Fibroblast of skin of abdomen (primary cell): ENCODE results near the gene NDUFB6.
"Not testable (repeated sequence)": the region's sequence is repeated elsewhere in the genome, so short reads cannot be mapped to it uniquely, and the experiment has no call there.

Source experiments
- DNase-seq: peaks from one replicate; pipeline ENCODE4 v3.0.0-alpha.2; 2013

NDUFB6 gene

GRCh38 chr9:32570262-32570661 lies 2.7 kb downstream of the NDUFB6 start:
- no peak for DNase-seq

DNA sequence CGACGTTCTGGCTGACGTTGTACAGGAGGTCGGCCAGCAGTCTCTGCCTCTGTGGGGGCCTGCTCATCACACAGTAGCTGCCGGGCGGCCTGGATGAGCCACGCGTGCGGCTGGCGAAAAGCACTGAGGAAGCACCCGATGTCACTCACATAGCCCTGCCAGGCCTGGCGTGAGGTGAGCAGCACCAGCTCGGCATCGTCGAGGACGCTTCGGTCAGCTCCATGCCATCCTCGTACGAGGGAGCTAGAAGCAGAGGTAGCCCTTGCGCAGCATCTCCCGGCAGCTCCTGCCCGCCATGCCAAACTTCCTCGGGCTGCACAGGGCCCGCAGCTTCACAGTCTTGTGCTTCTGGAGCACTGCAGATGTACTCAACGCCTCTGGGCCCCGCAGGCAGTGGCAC lies 6.2 kb downstream of the NDUFB6 start:
- no peak for DNase-seq

DNA sequence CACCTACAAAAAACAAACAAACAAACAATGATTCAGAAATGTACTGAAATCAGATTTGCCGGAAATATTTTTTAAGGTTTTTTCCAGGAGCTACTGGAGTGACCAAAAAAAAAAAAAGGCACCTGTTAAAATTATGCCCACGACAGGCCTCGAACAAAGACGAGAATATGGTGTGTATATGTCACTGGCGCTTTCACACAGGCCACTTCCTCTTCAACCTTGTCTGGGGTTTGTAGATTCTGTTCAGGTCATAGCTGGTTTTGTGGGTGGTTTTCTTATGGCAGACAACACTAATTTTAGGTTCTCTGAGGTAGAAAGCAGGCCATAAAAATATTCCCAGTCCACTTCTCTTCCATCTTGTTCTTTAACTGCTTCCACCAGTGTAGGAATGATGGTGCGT lies 7.0 kb downstream of the NDUFB6 start:
- DNase-seq, result no peak

DNA sequence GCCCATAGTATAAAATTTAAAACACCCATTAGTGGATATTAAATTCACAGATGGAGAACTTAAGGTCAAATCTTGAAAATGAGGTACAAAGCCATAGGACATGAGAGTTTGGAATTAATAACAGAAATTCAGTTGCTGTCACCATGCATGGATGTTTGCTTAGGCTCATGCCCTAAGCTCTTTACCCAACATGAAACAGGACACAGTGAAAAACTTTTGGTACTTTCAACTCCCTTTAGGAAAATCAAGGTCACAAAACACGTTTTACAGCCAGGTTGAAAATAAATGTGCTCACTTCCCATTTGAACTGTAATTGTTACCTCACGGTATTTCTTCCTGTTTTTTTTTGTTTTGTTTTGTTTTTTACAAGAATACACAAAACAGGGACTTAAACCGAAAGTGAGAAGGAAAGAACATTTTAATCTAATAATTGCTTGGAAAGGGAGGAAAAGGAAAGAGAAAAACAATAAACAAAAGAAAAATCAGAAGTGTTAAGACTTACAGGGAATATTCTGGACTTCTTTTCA lies 14.5 kb downstream of the NDUFB6 start:
- DNase-seq, result no peak

DNA sequence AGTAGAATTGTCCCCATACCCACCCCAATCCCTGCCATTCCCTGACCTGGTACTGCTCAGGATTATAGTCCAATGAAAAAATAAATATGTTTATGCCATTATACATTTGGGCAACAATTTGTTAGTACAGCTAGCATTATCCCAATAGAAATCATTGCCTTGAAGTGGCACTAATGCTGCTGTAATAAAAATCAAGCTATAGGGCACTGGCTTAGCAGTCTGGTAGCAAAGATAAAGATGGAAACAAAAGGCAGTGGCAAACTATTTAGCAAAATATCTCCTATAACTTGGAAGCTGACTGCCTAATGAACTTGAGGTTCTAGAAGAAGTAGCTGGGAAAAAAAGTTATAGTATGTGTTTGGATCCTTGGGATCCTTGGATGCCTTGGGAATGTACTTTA lies 18.4 kb downstream of the NDUFB6 start:
- no peak for DNase-seq

DNA sequence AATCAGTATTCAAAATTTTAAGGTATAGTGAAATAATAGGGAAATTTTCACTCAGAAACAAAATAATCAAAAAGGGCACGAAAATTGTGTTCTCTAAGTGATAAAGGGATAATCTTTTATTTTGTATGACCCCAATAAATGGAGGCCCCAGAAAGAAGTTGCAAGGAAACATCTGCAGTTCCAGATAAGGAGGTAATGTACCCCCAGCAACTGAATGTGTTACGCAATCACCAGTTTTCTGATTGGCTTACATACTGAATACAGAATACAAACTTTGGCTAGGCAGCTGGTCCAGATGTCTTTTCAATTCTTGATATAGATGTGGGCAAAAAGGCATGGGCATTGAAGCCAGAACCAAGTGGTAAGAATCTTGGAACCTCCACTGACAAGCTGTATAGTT lies 18.9 kb downstream of the NDUFB6 start:
- DNase-seq, result no peak

GRCh38 chr9:32552172-32552872 lies 20.6 kb downstream of the NDUFB6 start, which contains the start of the genes SMIM27 and TOPORS:
Gene SMIM27, plus strand, starts transcription at chr9:32552327. Its CDS starts 108 bp downstream, at chr9:32552435.
Gene TOPORS, minus strand, starts transcription at chr9:32552586. Its CDS starts 150 bp downstream, at chr9:32552436.
- DNase-seq, result peak; percentile 90

- peak; percentile 52 for DNase-seq
These were observed 21.5 kb downstream of the NDUFB6 start for GRCh38 chr9:32551276-32552051.

DNA sequence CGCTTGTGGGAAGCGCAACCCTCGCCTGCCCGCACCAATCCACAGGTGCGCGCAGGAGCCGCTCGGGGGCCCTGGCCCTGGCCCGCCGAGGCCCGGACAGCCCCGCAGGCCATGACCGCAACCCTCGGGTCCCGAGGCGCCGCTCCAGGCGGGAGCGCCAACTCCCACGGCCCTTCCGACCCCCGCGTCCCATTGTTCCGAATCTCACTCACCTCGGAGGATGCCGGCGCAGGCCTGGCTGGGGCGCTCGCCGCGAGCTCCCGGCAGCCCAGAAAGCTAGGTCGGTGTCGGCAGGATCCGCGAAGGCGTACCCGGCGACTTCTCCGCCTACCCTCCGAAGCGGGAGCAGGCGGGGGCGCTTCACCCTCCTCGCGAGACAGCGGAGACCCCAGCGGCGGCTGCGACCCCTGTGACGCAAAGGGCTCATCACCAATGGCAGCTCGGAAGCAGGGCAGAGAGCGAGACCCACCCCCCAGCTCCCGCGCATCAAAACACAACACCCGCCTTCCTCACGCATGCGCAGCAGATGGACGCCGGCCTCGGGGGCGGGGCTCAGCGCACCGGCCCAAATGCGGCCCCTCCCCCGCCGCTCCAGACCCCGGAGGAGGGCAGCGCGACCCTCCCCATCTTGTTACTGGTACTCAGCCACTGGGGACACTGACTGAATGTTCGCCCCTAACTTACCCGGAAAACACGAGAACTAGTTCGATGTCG lies 22.2 kb downstream of the NDUFB6 start:
- peak; percentile 94 for DNase-seq

GRCh38 chr9:32550150-32550561 lies 22.8 kb downstream of the NDUFB6 start:
- DNase-seq, result peak; percentile 15

DNA sequence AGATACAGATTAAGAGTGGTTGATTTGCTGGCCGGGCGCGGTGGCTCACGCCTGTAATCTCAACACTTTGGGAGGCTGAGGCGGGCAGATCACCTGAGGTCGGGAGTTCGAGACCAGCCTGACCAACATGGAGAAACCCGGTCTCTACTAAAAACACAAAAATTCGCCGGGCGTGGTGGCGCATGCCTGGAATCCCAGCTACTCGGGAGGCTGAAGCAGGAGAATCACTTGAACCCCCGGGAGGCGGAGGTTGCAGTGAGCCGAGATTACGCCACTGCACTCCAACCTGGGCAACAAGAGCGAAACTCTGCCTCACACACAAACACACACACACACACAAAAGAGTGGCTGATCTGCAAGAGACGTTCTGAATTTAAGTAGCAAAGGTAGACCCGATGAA lies 24.7 kb downstream of the NDUFB6 start:
- DNase-seq, result not testable (repeated sequence)

DNA sequence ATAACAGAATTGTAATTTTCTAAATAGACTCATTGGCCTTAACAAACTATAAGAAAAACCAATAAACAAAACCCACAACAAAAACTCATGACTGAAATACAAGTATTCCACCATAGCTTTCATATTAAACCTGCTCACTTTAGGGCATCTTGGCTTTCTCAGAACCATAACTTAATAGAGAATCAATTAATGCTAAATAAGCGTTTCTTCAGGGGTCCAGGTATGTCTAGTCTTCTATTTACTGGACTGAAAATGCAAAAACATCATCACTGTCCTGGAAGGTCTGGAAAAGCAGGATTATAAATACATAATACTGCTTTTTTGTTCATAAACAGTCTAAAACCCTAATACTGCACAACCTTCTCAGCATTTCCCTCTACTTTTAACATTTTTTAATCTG lies 27.1 kb downstream of the NDUFB6 start:
- no peak for DNase-seq

GRCh38 chr9:32543047-32543446 lies 29.9 kb downstream of the NDUFB6 start:
- no peak for DNase-seq

DNA sequence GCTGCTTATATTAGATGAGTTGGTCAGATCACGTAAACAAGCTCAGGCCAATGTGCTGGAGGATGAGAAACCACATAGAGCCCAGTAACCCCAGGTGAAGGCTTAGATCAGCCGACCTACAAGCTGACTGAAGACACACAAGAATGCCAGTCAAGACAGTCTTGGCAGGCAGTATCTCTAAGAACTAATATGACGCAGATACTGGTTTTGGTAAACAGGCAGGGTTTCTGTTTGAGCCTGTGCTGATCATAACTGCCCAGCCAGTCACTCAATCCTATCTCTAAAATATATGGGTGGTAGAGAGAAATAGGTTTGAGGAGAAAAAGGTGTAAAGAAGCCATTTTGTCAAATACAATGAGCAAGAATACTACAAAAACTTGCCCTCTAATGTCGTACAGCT lies 39.1 kb downstream of the NDUFB6 start:
- DNase-seq, result no peak

GRCh38 chr9:32533336-32533735 lies 39.6 kb downstream of the NDUFB6 start:
- DNase-seq, result no peak

- DNase-seq, result no peak
These were observed 46.3 kb downstream of the NDUFB6 start for GRCh38 chr9:32526707-32527048.

DNA sequence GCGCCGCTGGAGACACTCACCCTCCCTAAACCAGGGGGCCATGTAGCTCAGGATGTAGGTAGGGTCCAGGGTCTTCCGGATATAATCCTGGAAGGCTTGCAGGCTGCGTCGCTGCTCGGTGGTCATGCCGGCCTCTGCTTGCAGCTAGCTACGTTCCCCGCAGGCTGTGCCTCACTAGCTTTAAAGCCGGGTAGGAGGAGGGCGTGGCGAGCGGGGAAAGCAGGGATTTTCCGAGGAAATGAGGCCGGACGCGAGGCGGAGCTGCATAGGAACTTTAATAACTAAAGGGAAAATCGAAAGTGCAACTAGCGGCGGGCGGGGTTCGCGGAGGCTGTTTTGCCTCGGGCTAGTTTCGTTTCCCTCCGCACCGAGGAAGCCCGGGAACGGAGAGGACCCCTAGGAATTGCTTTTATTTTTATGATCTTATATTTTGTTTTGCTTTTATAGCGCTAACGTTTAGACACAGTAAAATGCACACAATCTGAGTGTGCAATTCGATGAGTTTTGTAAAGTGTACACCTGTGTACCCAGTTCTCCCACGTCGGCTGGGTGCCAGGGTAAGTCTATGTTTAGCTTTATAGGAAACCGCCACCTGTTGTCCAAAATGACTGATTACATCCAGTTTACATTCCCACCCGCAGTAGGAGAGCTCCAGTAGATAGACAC lies 46.8 kb downstream of the NDUFB6 start, which contains the start of gene RIGI:
Gene RIGI, minus strand, starts transcription at position 156 of the 666 bp plus-strand sequence. Its CDS starts 30 bp downstream, at position 126.
- DNase-seq, result peak; percentile 90

DNA sequence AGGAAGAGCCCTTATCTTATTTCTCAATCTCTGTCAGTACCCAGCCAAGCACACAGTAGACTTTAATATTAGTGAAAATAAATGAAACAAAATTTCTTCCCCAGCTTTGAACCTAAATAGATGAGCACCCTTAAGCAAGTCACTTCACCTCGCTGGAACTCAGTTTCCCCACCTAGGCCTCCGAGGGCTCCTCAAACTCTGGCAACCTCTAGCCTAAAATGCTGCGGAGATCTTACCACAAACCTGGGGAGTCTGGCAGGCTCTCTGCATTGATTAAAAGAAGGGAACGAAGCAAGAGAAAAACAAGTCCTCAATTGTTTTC lies 47.3 kb downstream of the NDUFB6 start:
- DNase-seq, result no peak

GRCh38 chr9:32524892-32525708 lies 47.9 kb downstream of the NDUFB6 start:
- no peak for DNase-seq

- DNase-seq, result not testable (repeated sequence)
These were observed 48.4 kb downstream of the NDUFB6 start for GRCh38 chr9:32524558-32524891.

GRCh38 chr9:32523910-32524309 lies 49.0 kb downstream of the NDUFB6 start:
- DNase-seq, result no peak

DNA sequence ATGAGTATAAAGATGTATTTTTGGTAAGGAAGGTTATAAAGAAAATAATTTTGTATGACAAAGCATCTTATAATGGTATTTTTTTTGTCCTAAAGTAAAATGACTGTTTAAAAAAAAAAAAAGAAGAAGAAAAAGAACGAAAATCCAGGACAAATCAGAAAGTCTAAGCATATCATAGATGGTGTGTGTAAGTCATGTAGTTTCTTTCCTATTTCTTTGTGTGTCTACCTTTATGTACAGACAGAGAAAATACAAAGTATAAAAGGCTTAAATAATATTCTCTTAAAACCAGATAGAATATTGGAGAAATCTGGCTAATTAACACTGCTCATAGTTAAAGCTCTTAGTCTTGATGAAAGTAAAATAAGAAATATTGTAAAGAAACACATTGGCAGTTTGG lies 54.7 kb downstream of the NDUFB6 start:
- no peak for DNase-seq
